MCF 10A (cell line): ENCODE measurements around the gene DYDC2. TPM values are rescaled to one million over a fixed set of nuclear protein-coding genes. Genes with fewer than 3 reads are reported as not detected.

ENCODE experiments used
- Bru-seq: library from RNA; stranded (reverse); fragments of 400-500 nt; gene quantifications from one replicate; lab custom pipeline; 2021; lab: Mats Ljungman, UMichigan
- BruChase-seq, 2 experiments: library from RNA; stranded (reverse); fragments of 400-500 nt; gene quantifications; one replicate each; lab custom pipeline; 2021; lab: Mats Ljungman, UMichigan
- BruUV-seq: library from RNA; stranded (reverse); fragments of 400-500 nt; replicated peaks from 2 replicates; lab custom pipeline; 2021; lab: Mats Ljungman, UMichigan
- CTCF ChIA-PET: fragments of 300-600 bp; sonication (Branson Sonifier 250); formaldehyde crosslinking; extraction: SDS; loops from one replicate; lab custom pipeline; 2021; ENCODE audit warnings: antibody characterized with exemption, inconsistent platforms; lab: Yijun Ruan, JAX
- POLR2A ChIA-PET: fragments of 300-600, 350-650 bp; sonication (Branson Sonifier 250); formaldehyde crosslinking; extraction: SDS; loops from one replicate; lab custom pipeline; 2020; ENCODE audit warnings: antibody characterized with exemption, inconsistent platforms; lab: Yijun Ruan, JAX
- DNase-seq: peaks from one replicate; pipeline ENCODE4 v3.0.0-alpha.2; 2018; ENCODE audit not compliant: unreplicated experiment
- H3K27ac Mint-ChIP-seq: one replicate; pipeline ENCODE4 v1.8.0; 2022; ENCODE audit warnings: mild to moderate bottlenecking, low read depth, mixed read lengths; ENCODE audit not compliant: unreplicated experiment
- H3K27me3 Mint-ChIP-seq: one replicate; pipeline ENCODE4 v1.8.0; 2022; ENCODE audit warnings: mixed read lengths; ENCODE audit not compliant: insufficient read depth, unreplicated experiment
- H3K36me3 Mint-ChIP-seq: one replicate; pipeline ENCODE4 v1.8.0; 2022; ENCODE audit warnings: mild to moderate bottlenecking, moderate library complexity, mixed read lengths; ENCODE audit not compliant: insufficient read depth, unreplicated experiment
- H3K4me1 Mint-ChIP-seq: one replicate; pipeline ENCODE4 v1.8.0; 2022; ENCODE audit warnings: mixed read lengths; ENCODE audit not compliant: insufficient read depth, unreplicated experiment
- H3K4me3 Mint-ChIP-seq: one replicate; pipeline ENCODE4 v1.8.0; 2022; ENCODE audit warnings: mild to moderate bottlenecking, moderate library complexity, mixed read lengths; ENCODE audit not compliant: unreplicated experiment
- H3K9me3 Mint-ChIP-seq: one replicate; pipeline ENCODE4 v1.8.0; 2022; ENCODE audit warnings: mixed read lengths; ENCODE audit not compliant: unreplicated experiment
- intact Hi-C: fragments of 100-400 bp; cut with micrococcal nuclease; formaldehyde crosslinking; loops from 2 replicates; pipeline ENCODE4 v1.14.1; 2022
- long read RNA-seq: library from polyadenylated mRNA; stranded (forward); transcript quantifications from one replicate; pipeline ENCODE4 v2.0.0, GENCODE V29; 2022
- total RNA-seq: library from RNA; stranded (reverse); gene quantifications from 2 replicates; pipeline ENCODE4 v1.2.3, GENCODE V29; 2022
- TF ChIP-seq, protein P1 (sequence below): fragments of 200-600 bp; IDR thresholded peaks from one replicate; pipeline ENCODE4 v1.8.0; 2022; ENCODE audit warnings: antibody characterized with exemption, mild to moderate bottlenecking; ENCODE audit not compliant: unreplicated experiment

DYDC2 gene
- total RNA-seq (not detected in 2 replicates), Bru-seq, nascent RNA (not detected), BruChase-seq, experiment 1, labeled RNA remaining after a 6-hour chase (not detected), BruChase-seq, experiment 2, labeled RNA remaining after a 2-hour chase (not detected)
- long read RNA-seq = 0 reads

GRCh38 chr10:80356563-80356988, at the start of gene DYDC2, which contains the start of gene DYDC1:
TSS of gene DYDC2 (plus strand) at chr10:80356781. CDS start at chr10:80362444, 5,663 bp downstream.
TSS of gene DYDC1 (minus strand) at chr10:80356755. CDS start at chr10:80352601, 4,154 bp downstream.
- Mint-ChIP-seq H3K9me3 (no peaks in the 10 kb centered on the region), H3K4me3 (no peak within 1 kb of the TSS), H3K27ac (no peak within 1 kb of the TSS), H3K36me3 (no peaks in the 10 kb centered on the region), H3K27me3 (no peaks in the 10 kb centered on the region), H3K4me1 (no peaks in the 10 kb centered on the region)
- intact Hi-C loops = no loop called here
- TF ChIP-seq, protein P1, sequence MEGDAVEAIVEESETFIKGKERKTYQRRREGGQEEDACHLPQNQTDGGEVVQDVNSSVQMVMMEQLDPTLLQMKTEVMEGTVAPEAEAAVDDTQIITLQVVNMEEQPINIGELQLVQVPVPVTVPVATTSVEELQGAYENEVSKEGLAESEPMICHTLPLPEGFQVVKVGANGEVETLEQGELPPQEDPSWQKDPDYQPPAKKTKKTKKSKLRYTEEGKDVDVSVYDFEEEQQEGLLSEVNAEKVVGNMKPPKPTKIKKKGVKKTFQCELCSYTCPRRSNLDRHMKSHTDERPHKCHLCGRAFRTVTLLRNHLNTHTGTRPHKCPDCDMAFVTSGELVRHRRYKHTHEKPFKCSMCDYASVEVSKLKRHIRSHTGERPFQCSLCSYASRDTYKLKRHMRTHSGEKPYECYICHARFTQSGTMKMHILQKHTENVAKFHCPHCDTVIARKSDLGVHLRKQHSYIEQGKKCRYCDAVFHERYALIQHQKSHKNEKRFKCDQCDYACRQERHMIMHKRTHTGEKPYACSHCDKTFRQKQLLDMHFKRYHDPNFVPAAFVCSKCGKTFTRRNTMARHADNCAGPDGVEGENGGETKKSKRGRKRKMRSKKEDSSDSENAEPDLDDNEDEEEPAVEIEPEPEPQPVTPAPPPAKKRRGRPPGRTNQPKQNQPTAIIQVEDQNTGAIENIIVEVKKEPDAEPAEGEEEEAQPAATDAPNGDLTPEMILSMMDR = no peak
- CTCF ChIA-PET = interaction anchor here (0.7 kb wide), 1 partner anchor 86 kb away, joined by 6 read pairs; no protein-coding TSS in a partner anchor
- POLR2A ChIA-PET = no interaction called here
- BruUV-seq = no TSS peak
- DNase-seq = no peak

DNA sequence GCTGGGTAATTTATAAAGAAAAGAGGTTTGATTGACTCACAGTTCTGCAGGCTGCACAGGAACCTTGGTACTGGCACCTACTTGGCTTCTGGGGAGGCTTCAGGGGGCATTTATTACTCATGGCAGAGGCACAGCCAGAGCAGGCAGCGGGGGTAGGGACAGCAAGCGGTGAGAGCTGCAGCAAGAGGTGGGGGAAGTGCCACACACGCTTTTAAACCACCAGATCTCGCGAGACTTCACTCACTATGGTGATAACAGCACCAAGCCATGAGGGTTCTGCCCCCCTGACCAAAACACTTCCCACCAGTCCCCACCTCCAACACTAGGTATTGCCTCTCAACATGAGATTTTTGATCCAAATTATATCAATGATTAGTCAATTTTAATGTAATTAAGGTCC, 43.1 kb upstream of the DYDC2 start:
- BruUV-seq = no TSS peak
- POLR2A ChIA-PET = no interaction called here
- Mint-ChIP-seq H3K36me3 (no peaks in the 10 kb centered on the region), H3K9me3 (no peaks in the 10 kb centered on the region), H3K27ac (no peak overlapping the region), H3K4me1 (no peaks in the 10 kb centered on the region), H3K27me3 (no peaks in the 10 kb centered on the region), H3K4me3 (no peak overlapping the region)
- intact Hi-C loops = no loop called here
- DNase-seq = no peak
- CTCF ChIA-PET = no interaction called here
- TF ChIP-seq, protein P1 = no peak

GRCh38 chr10:80315391-80315790, 41.2 kb upstream of the DYDC2 start:
- Mint-ChIP-seq H3K36me3 (no peaks in the 10 kb centered on the region), H3K27ac (no peak overlapping the region), H3K4me3 (no peak overlapping the region), H3K9me3 (no peaks in the 10 kb centered on the region), H3K4me1 (no peaks in the 10 kb centered on the region), H3K27me3 (no peaks in the 10 kb centered on the region)
- TF ChIP-seq, protein P1 = no peak
- no peak for DNase-seq
- CTCF ChIA-PET = interaction anchor here (0.9 kb wide), 1 partner anchor 8 kb away, joined by 3 read pairs; no protein-coding TSS in a partner anchor
- no TSS peak for BruUV-seq
- intact Hi-C loops = no loop called here
- POLR2A ChIA-PET = no interaction called here

DNA sequence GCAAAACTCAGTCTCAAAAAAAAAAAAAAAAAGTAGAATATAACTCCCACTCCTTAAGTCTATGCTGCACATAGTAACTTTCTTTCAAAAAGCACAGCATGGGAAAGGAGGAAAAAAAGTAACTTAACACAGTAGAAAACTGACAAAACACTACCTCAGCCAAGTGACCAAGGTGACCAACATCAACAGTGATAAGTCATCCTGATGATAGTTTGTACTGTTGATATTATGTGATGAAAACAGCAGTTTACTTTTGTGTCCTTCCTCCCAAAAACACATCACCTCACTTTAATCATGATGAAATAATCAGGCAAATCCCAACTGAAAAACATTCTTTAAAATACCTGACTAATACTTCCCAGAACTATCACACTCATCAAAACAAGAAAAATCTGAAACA, 37.8 kb upstream of the DYDC2 start:
- Mint-ChIP-seq H3K4me1 (no peaks in the 10 kb centered on the region), H3K27ac (no peak overlapping the region), H3K27me3 (no peaks in the 10 kb centered on the region), H3K9me3 (no peaks in the 10 kb centered on the region), H3K4me3 (no peak overlapping the region), H3K36me3 (no peaks in the 10 kb centered on the region)
- no peak for DNase-seq
- intact Hi-C loops = no loop called here
- POLR2A ChIA-PET = no interaction called here
- CTCF ChIA-PET = no interaction called here
- TF ChIP-seq, protein P1 = no peak
- no TSS peak for BruUV-seq
